K562 (cell line): Measurements from ENCODE around the gene JAG2. TPM values are rescaled to one million over a fixed set of nuclear protein-coding genes. Genes with fewer than 3 reads are reported as not detected.

Source experiments
- CHD7 ChIP-seq: fragments of 200-600 bp; sonication (generic); IDR thresholded peaks from one replicate; pipeline ENCODE4 v1.6.1; 2012; ENCODE audit warnings: mild to moderate bottlenecking, low read depth, low read length, inconsistent platforms
- PHF20 ChIP-seq: fragments of 450-650 bp; IDR thresholded peaks from 2 replicates; pipeline ENCODE4 v1.6.1; 2018; ENCODE audit not compliant: partially characterized antibody
- SMARCC2 ChIP-seq: fragments of 450-650 bp; IDR thresholded peaks from 2 replicates; pipeline ENCODE4 v1.6.1; 2017; ENCODE audit warnings: antibody characterized with exemption, moderate library complexity, mild to moderate bottlenecking, low read depth
- ZNF444 ChIP-seq: fragments of 250-450 bp; sonication (Bioruptor Pico); IDR thresholded peaks from 2 replicates; pipeline ENCODE4 v1.4.0; 2020; ENCODE audit warnings: mild to moderate bottlenecking, moderate library complexity
- polyA plus RNA-seq, 8 experiments: library from polyadenylated mRNA; depleted of rRNA in 4 of 8; stranded (reverse) in 5 of 8; unstranded in 3 of 8; fragments of >200 nt; fragmentation: Nextera tagmentation in 2 of 8; fragmentation: Illumina TruSeq in 1 of 8; extraction: Ambion mirVana in 2 of 8; extraction: Trizol in 1 of 8; gene quantifications; 2 replicates each; pipeline versions ENCODE4 v1.2.1 to v1.2.3, GENCODE V29; 2011 to 2014; ENCODE audit warnings: inconsistent platforms in 1 of 8, missing spikeins in 1 of 8
- total RNA-seq, 7 experiments: library from RNA; depleted of rRNA in 6 of 7; stranded (reverse); fragments of >200 nt in 6 of 7; fragmentation: Illumina TruSeq in 2 of 7; extraction: Trizol in 2 of 7; gene quantifications; 2 replicates each; pipeline versions ENCODE4 v1.2.1 to v1.2.3, GENCODE V29; 2011 to 2021; ENCODE audit warnings: low replicate concordance in 1 of 7

JAG2 gene
- total and polyA plus RNA-seq, 9 of the 15 experiments (the other 6 are each of a cell fraction or from before 2014, with no cell fraction given), result 0.25 to 48.4 (median 8.6) TPM

GRCh38 chr14:105153331-105153731, 15.2 kb downstream of the JAG2 start (continued):
- no peak for TF ChIP-seq CHD7
- no peak for TF ChIP-seq PHF20
- TF ChIP-seq ZNF444, result no peak
- TF ChIP-seq SMARCC2, result no peak
- TF ChIP-seq, all 486 proteins: peak for 0
